Panc1 (cell line): ENCODE measurements around the gene CPNE9. TPM values are rescaled to one million over a fixed set of nuclear protein-coding genes. Genes with fewer than 3 reads are reported as not detected.

ENCODE experiments used
- ATAC-seq: fragments of 200-7000 bp; cut with Tn5 transposase; 2 replicates; pipeline ENCODE4 v1.9.1; 2020; ENCODE audit warnings: mild to moderate bottlenecking, moderate library complexity
- BruUV-seq: library from RNA; stranded (reverse); fragments of 400-500 nt; replicated peaks from 2 replicates; lab custom pipeline; 2021; lab: Mats Ljungman, UMichigan
- CTCF ChIA-PET: fragments of 300-600 bp; sonication (Branson Sonifier 250); formaldehyde crosslinking; loops from one replicate; lab custom pipeline; 2022; ENCODE audit warnings: antibody characterized with exemption; lab: Charles Lee
- POLR2A ChIA-PET: fragments of 300-600 bp; sonication (Branson Sonifier 250); formaldehyde crosslinking; loops from one replicate; lab custom pipeline; 2022; ENCODE audit warnings: antibody characterized with exemption; lab: Charles Lee
- DNase-seq: peaks from one replicate; pipeline ENCODE4 v3.0.0-alpha.2; 2010; ENCODE audit warnings: low read depth, low spot score
- H3K27ac ChIP-seq: 2 replicates; pipeline ENCODE4 v1.5.1; 2011; ENCODE audit warnings: mild to moderate bottlenecking, low read length, inconsistent platforms
- H3K27me3 ChIP-seq: fragments of 200-500 bp; sonication (Bioruptor generic); 2 replicates; pipeline ENCODE4 v1.6.0; 2014; ENCODE audit warnings: low read length, inconsistent platforms; ENCODE audit not compliant: control insufficient read depth, insufficient read depth
- H3K36me3 ChIP-seq: fragments of 200-500 bp; sonication (Bioruptor generic); 2 replicates; pipeline ENCODE4 v1.5.1; 2014; ENCODE audit warnings: inconsistent platforms, mild to moderate bottlenecking, low read length, moderate library complexity; ENCODE audit not compliant: control insufficient read depth, insufficient read depth
- H3K4me1 ChIP-seq: 2 replicates; pipeline ENCODE4 v1.5.1; 2011; ENCODE audit warnings: inconsistent platforms, mild to moderate bottlenecking, low read length, moderate library complexity; ENCODE audit not compliant: control insufficient read depth, insufficient read depth
- H3K4me3 ChIP-seq, 2 experiments: 2 replicates each; pipeline ENCODE4 v1.5.1; 2011 to 2012; ENCODE audit warnings: low read depth in 2 of 2, low read length in 2 of 2, mild to moderate bottlenecking in 2 of 2, inconsistent platforms in 1 of 2, moderate library complexity in 1 of 2
- H3K9me3 ChIP-seq: fragments of 200-500 bp; sonication (Bioruptor generic); 2 replicates; pipeline ENCODE4 v1.5.1; 2014; ENCODE audit warnings: low read depth, mild to moderate bottlenecking, inconsistent platforms, low read length, moderate library complexity; ENCODE audit not compliant: control insufficient read depth, insufficient read depth
- CTCF ChIP-seq: fragments of 450-650 bp; IDR thresholded peaks from 2 replicates; pipeline ENCODE4 v1.5.1; 2017; ENCODE audit warnings: mild to moderate bottlenecking
- POLR2AphosphoS5 ChIP-seq: IDR thresholded peaks from 2 replicates; pipeline ENCODE4 v1.6.1; 2012; ENCODE audit warnings: mild to moderate bottlenecking, low read depth, low read length, moderate library complexity
- REST ChIP-seq, 2 experiments: IDR thresholded peaks; 2 replicates each; pipeline ENCODE4 v1.6.1; 2011 to 2012; ENCODE audit warnings: low read depth in 2 of 2, control low read depth in 1 of 2, low read length in 1 of 2, mild to moderate bottlenecking in 1 of 2, moderate library complexity in 1 of 2; ENCODE audit not compliant: insufficient read depth in 1 of 2
- SIN3A ChIP-seq: IDR thresholded peaks from 2 replicates; pipeline ENCODE4 v1.6.1; 2012; ENCODE audit warnings: low read depth, mild to moderate bottlenecking, low read length, moderate library complexity, borderline replicate concordance; ENCODE audit not compliant: insufficient read depth
- TCF7L2 ChIP-seq: IDR thresholded peaks from 2 replicates; pipeline ENCODE4 v1.6.1; 2011; ENCODE audit warnings: mild to moderate bottlenecking, low read depth, low read length, inconsistent platforms
- in situ Hi-C: cut with HindIII; loops from 2 replicates; pipeline ENCODE4 v1.10.0; 2016; ENCODE audit warnings: low sequenced_read_pairs, low pct_unique_long_range_greater_than_20kb
- intact Hi-C: fragments of 100-400 bp; cut with micrococcal nuclease; formaldehyde crosslinking; loops from one replicate; pipeline ENCODE4 v1.10.0; 2022; ENCODE audit not compliant: unreplicated experiment
- total RNA-seq: library from RNA; stranded (reverse); gene quantifications from one replicate; pipeline ENCODE4 v1.2.1, GENCODE V29; 2021; ENCODE audit not compliant: unreplicated experiment

Gene CPNE9
- total RNA-seq, 1 experiment from 2014 or later = 0.13 TPM

- Histone ChIP-seq H3K4me3 (no peak overlapping the region), H3K4me1 (0 out of 2 replicates have a peak, but pooled peaks cover 4% of the 10 kb centered on the region), H3K9me3 (no peaks in the 10 kb centered on the region), H3K36me3 (no peaks in the 10 kb centered on the region), H3K27ac (no peak overlapping the region), H3K27me3 (peaks cover 4% of the 10 kb centered on the region)
- POLR2A ChIA-PET = no interaction called here
- no TSS peak for BruUV-seq
- TF ChIP-seq REST (IDR thresholded peaks at IDR 0.05; ENCODE audit: insufficient read depth in 1 of 2, low read depth in 2 of 2, low read length in 1 of 2) (no peak), POLR2AphosphoS5 (no peak), CTCF (peak; percentile 78), SIN3A (no peak), TCF7L2 (no peak)
- ATAC-seq (peak; percentile 92), DNase-seq (no peak)
- in situ Hi-C loops = no loop called here
- CTCF ChIA-PET = interaction anchor here (0.5 kb wide), 1 partner anchor 73 kb away, joined by 8 read pairs; no protein-coding TSS in a partner anchor
- intact Hi-C loops = no loop called here
Observed at GRCh38 chr3:9715764-9716437, 12.3 kb downstream of the CPNE9 start.

DNA sequence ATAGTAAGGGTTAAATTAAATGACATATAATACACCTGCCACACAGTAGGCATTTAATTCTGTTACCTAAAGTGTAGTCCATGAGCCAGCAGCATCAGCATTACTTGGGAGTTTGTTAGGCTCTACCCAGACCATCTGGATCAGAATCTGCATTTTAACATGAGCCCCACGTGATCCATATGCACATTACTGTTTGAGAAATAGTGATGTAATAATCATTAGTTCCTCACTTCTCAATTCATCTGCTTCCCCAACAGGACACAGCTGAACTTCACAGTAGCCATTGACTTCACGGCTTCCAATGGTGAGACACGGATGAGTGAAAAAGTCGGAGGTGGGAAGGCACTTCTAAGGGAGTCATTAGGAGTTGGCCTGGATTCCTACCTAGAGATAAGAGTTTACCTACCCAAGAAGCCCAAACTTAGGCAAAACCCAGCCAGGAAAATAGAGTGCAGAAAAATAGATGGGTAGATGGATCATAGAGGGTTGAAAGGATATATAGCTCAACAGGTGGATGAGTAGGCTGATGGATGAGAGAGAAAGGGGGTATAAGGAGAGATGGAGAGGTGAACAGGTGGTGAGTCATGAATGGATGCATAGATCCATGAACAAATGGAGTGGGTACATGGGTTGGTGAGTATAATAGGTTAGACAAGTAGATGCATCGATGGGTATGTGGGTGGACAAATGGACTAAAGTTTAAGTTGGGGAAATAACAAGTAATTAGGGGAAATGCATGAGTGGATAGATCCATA is 13.3 kb downstream of the CPNE9 start:
- Histone ChIP-seq H3K27me3 (no peaks in the 10 kb centered on the region; the same call in none of the 2 replicates), H3K27ac (no peak overlapping the region), H3K9me3 (no peaks in the 10 kb centered on the region), H3K4me1 (0 out of 2 replicates have a peak, but pooled peaks cover 4% of the 10 kb centered on the region), H3K36me3 (no peaks in the 10 kb centered on the region), H3K4me3 (no peak overlapping the region)
- no peak for TF ChIP-seq CTCF
- TF ChIP-seq SIN3A = no peak
- no peak for TF ChIP-seq TCF7L2
- TF ChIP-seq POLR2AphosphoS5 = no peak
- no peak for TF ChIP-seq REST (IDR thresholded peaks at IDR 0.05; ENCODE audit: insufficient read depth in 1 of 2, low read depth in 2 of 2, low read length in 1 of 2)
- no TSS peak for BruUV-seq
- POLR2A ChIA-PET = no interaction called here
- in situ Hi-C loops (no loop called here), intact Hi-C loops (no loop called here)
- CTCF ChIA-PET = no interaction called here
- no peak for ATAC-seq
- DNase-seq = no peak
